NCI-H187 treated with DMSO at 0.1 percent for 48 hours (cell line): ENCODE data around the gene SSBP3.

Source experiments
- DNase-seq: peaks from one replicate; lab custom pipeline; 2025; lab: John Stamatoyannopoulos, UW

The SSBP3 gene

GRCh38 chr1:54371038-54371941 is 34.9 kb downstream of the SSBP3 start:
- no peak for DNase-seq

- DNase-seq, result no peak
Measured at GRCh38 chr1:54370287-54370989, 35.8 kb downstream of the SSBP3 start.

- DNase-seq, result no peak
Measured at GRCh38 chr1:54367613-54368012, 38.6 kb downstream of the SSBP3 start.

GRCh38 chr1:54365847-54366246 is 40.3 kb downstream of the SSBP3 start:
- no peak for DNase-seq

GRCh38 chr1:54365398-54365797 is 40.8 kb downstream of the SSBP3 start:
- DNase-seq, result no peak

- DNase-seq, result no peak
Measured at GRCh38 chr1:54364995-54365394, 41.2 kb downstream of the SSBP3 start.

- DNase-seq, result no peak
Measured at GRCh38 chr1:54364582-54364981, 41.6 kb downstream of the SSBP3 start.

- DNase-seq, result no peak
Measured at GRCh38 chr1:54363925-54364324, 42.3 kb downstream of the SSBP3 start.

GRCh38 chr1:54362881-54363340 is 43.3 kb downstream of the SSBP3 start:
- no peak for DNase-seq

- no peak for DNase-seq
Measured at GRCh38 chr1:54361342-54361741, 44.9 kb downstream of the SSBP3 start.

- DNase-seq, result no peak
Measured at GRCh38 chr1:54360165-54361005, 45.8 kb downstream of the SSBP3 start.

GRCh38 chr1:54359393-54360162 is 46.6 kb downstream of the SSBP3 start:
- DNase-seq, result no peak

GRCh38 chr1:54358503-54359168 is 47.6 kb downstream of the SSBP3 start:
- DNase-seq, result no peak

- DNase-seq, result no peak
Measured at GRCh38 chr1:54357967-54358366, 48.2 kb downstream of the SSBP3 start.

- no peak for DNase-seq
Measured at GRCh38 chr1:54356680-54357147, 49.5 kb downstream of the SSBP3 start.

- no peak for DNase-seq
Measured at GRCh38 chr1:54355931-54356679, 50.1 kb downstream of the SSBP3 start.

GRCh38 chr1:54354899-54355298 is 51.3 kb downstream of the SSBP3 start:
- no peak for DNase-seq

GRCh38 chr1:54353959-54354358 is 52.2 kb downstream of the SSBP3 start:
- DNase-seq, result no peak

- no peak for DNase-seq
Measured at GRCh38 chr1:54352755-54353154, 53.4 kb downstream of the SSBP3 start.

- DNase-seq, result no peak
Measured at GRCh38 chr1:54350360-54350759, 55.8 kb downstream of the SSBP3 start.
